NCI-H1105 treated with DMSO at 0.1 percent for 48 hours (cell line): ENCODE data around the gene PODXL2.

Experiments used
- DNase-seq: peaks from one replicate; lab custom pipeline; 2025; lab: John Stamatoyannopoulos, UW

The PODXL2 gene

GRCh38 chr3:127655641-127656040 lies 26.7 kb downstream of the PODXL2 start:
- no peak for DNase-seq

GRCh38 chr3:127656906-127657305 lies 27.9 kb downstream of the PODXL2 start:
- no peak for DNase-seq

DNA sequence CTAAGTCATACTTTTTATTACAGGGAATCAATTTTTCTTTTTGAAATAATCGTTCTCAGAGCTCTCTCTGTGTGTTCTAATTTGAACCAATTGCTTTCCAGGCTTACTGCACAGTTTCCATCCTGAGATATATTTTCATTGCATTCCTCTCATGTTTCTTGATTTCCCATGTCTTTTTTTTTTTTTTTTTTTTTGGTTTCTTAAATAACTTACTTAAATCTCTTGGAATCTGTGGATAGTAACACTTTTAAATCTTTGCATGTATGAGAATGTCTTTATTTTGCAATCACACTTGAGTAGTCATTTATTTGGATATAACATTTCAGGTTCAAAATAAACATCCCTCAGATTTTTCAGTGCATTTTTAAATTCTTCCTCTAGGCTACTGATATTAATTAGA lies 29.2 kb downstream of the PODXL2 start:
- no peak for DNase-seq

DNA sequence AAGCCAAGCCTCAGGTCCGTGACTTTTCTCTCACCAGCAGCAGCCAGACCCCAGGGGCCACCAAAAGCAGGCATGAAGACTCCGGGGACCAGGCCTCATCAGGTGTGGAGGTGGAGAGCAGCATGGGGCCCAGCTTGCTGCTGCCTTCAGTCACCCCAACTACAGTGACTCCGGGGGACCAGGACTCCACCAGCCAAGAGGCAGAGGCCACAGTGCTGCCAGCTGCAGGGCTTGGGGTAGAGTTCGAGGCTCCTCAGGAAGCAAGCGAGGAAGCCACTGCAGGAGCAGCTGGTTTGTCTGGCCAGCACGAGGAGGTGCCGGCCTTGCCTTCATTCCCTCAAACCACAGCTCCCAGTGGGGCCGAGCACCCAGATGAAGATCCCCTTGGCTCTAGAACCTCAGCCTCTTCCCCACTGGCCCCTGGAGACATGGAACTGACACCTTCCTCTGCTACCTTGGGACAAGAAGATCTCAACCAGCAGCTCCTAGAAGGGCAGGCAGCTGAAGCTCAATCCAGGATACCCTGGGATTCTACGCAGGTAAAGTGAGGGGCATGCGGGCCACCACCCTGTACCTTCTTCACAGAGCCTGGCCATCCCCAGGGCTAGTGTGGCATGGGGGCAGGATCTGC lies 31.8 kb downstream of the PODXL2 start:
- DNase-seq = no peak

- no peak for DNase-seq
Observed at GRCh38 chr3:127661600-127661999, 32.6 kb downstream of the PODXL2 start.

DNA sequence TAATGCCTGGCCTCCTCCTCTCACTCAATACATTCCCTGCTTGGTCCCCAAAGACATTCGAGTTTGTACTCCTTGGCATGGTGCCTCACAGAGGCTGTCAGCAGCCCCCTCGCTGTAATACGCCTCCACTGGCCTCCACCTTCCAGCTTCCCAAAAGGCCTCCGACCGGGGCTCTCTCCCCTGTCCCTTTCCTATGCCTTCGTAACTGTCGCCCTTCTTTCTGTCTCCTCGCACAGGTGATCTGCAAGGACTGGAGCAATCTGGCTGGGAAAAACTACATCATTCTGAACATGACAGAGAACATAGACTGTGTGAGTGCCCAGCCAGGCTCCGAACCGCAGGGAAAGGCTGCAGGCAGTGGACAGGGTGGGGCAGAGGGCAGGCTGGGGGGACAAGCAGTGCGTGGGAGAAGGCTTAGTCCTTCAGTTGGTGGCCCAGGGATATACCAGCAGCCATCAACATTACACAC lies 33.0 kb downstream of the PODXL2 start:
- DNase-seq = no peak

DNA sequence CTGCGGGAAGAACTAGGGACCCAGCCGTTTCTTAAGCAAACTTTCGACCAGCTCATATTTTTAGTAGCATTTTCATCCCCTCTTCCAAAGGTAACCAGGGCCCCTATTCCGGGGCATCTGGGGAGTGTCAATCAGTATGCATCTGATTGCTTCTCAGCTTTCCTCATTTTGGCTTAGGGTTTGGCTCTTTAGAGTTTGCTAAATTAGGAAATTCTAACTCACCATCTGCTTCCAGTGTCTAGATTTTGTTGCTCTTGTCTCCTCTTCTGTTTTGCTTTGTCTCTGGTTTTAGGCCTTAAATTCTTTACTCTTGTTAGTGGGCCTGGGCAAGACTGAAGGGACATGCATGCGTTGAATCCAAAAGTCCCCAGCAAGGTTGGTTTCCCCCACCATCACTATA lies 34.2 kb downstream of the PODXL2 start:
- DNase-seq = no peak

- no peak for DNase-seq
Observed at GRCh38 chr3:127665165-127665564, 36.2 kb downstream of the PODXL2 start.

GRCh38 chr3:127665586-127665985 lies 36.6 kb downstream of the PODXL2 start:
- DNase-seq = no peak

DNA sequence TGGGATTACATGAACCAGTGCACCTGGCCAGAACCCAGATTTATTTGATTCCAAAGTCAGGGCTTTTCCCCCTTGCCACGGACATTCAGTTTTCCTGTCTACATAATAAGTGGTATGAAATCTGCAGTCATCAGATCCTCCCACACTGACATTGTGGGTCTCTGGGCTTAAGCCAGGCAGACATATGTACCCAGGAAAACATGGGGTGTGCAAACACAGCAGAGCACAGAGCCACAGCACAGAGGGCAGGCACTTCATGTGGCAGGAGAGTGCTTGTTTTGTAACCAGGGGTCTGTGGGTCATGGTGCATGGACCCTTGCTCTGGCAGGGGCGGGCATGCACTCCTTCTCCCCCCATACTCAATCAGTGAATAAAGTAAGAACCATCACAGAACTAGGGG lies 37.7 kb downstream of the PODXL2 start:
- DNase-seq = no peak

GRCh38 chr3:127667119-127667681 lies 38.2 kb downstream of the PODXL2 start:
- DNase-seq = no peak

- no peak for DNase-seq
Observed at GRCh38 chr3:127668906-127669305, 39.9 kb downstream of the PODXL2 start.

GRCh38 chr3:127669541-127670228 lies 40.7 kb downstream of the PODXL2 start:
- DNase-seq = no peak

DNA sequence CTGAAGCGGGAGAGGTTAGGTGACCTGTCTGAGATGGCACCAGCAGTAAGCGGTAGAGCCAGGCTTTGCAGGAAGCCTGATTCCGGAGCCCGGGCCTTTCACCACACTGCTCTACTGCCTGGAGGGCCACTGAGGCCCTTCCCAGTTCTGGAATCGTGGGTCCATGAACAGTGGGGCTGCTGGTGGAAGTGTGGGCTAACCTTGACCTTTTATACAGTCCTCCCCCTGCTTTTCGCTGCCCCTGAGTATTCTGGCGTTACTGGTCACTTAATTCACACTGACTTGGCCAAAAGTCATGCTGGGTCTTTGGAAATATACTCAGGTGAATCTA lies 41.2 kb downstream of the PODXL2 start:
- DNase-seq = no peak

DNA sequence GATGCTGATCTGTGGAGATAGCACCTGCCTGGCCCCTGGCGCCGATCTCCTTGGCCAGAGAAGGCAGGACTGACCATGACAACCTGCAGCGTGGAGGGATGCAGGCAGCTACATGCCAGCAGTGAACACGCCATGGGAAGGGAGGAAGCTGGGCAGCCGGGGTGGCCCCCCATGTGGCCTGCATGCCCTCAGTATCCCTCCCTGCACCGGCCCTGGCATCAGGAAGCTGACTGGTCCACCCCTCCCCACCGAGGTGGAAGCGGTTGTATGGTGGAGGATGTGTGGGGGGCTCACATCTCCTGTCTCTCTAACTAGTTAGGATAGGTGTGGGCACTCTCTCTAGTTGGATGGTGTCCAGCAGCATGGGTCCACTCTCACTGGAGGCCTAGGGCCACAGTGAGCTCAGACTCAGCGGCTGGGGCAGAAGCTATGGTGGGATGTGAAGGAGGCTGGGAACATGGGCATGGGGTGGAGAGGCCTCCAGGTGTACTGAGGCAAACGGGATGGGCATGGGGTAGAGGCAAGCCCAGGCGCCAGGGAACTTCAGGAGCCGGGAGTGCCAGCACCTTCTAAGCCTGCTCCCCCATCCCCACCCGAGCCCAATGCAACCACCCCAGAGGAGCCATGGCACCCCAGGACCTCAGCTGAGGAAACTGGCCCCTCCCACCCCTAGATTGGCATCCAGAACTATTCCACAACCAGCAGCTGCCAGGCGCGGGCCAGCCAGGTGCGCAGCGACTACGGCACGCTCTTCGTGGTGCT lies 42.0 kb downstream of the PODXL2 start:
- no peak for DNase-seq

DNA sequence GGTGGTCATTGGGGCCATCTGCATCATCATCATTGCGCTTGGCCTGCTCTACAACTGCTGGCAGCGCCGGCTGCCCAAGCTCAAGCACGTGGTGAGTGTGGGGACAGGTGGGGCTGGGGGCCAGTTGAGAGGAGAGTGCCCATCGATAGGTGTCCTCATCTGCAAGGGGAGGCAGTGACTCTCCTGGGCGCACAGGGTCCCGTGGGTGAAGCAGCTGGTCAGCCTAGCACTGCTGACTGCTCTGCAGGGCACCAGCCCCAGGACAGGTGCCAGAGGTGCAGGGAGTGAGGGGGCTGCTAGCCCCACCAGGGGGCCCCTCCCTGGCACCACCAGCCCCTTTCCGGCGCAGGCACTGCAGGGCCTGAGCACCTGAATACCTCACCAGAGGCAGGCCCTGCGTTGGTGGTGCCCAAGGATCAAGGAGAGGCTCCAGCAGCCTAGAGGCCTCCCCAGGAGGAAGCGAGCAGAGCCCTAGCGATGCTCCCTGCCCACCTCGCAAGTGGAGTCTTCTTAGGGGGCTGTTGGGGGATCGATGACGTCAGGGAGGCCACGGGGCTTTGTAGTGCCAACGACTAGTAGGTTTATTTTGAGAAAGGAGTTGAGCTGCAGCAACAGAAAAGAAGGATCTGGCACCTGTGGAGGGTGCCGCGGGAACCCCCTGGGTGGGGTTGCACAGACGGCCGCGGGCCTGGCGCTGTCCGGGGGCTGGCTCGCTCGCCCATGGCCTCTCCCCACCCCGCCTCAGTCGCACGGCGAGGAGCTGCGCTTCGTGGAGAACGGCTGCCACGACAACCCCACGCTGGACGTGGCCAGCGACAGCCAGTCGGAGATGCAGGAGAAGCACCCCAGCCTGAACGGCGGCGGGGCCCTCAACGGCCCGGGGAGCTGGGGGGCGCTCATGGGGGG lies 42.8 kb downstream of the PODXL2 start:
- peak; percentile 33 for DNase-seq

DNA sequence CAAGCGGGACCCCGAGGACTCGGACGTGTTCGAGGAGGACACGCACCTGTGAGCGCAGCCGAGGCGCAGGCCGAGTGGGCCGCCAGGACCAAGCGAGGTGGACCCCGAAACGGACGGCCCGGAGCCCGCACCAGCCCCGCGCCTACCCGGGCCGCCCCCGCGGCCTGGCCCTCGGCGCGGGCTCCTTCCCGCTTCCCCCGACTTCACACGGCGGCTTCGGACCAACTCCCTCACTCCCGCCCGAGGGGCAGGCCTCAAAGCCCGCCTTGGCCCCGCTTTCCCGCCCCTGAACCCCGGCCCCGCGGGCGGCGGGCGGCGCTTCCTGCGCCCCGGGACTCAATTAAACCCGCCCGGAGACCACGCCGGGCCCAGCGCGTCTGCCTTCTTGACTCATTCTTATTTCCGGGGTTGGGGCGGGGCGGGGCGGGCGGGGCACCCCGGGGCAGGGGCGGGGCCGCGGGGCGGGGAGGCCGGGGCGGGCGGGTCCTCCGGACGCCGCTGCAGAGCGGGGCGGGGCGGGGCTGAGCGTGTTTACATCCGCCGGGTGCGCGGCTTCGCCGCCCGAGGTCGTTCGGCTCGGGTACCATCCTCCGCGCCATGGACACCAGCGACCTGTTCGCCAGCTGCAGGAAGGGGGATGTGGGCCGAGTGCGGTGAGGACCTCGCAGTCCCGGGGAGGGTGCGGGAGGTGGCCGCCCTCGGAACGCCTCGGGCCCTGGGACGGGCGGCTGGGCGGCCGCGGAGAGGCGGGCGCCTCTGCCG lies 43.6 kb downstream of the PODXL2 start, which contains the start of gene ABTB1:
ABTB1 (plus strand) TSS at position 524 of the 762 bp plus-strand sequence; CDS start at position 598, 74 bp downstream.
- peak; percentile 81 for DNase-seq

DNA sequence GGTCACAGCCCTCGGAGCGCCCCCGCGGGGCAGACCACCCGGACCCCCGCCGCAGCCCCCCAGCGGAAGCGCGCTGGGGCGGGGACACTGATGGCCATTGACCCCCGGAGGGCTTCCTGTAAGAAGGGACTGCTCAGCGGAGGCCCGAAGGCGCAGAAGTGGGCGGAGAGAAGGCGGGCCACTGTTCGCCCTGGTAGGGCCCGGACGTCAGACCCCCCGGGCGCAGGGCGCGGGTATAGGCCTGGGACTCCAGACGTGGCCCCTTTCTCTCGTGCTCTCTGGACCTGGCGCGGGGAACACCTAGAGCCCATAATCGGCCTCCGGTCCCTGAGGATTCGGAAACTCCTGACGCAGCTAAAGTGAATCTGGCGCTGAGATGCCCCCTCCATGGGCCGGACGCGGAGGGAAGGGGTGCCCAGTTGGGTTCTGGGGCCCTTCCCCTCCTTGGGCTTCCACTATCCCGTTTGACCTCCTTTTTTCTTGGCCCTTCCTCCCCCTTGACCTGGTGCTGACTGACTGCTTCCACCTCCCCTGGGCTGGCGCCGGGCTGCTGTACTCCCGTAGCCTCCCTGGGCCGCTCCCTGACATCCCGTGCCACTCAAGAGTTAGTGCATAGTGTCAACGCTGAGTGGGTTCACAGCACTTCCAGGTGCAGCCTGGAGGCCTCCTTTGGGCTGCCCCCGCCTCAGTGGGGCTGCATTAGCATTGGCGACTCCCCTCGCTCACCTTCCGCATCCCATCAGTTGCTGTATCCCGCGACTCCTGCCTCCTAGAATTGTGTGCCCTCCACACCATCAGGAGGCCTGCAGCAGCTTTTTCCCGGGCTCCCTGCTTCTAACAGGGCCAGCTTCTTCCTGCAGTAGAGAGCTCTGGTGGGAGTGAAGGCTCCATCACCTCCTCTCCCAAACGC lies 44.5 kb downstream of the PODXL2 start:
- peak; percentile 26 for DNase-seq

GRCh38 chr3:127674101-127674721 lies 45.2 kb downstream of the PODXL2 start:
- DNase-seq = no peak
